Heart left ventricle (tissue), 16 donors: Measurements from ENCODE around the gene LIF. TPM values are rescaled to one million over a fixed set of nuclear protein-coding genes. Genes with fewer than 3 reads are reported as not detected.

Experiments
- ATAC-seq, 4 donors: fragments of 200-7000 bp; cut with Tn5 transposase; one replicate each; pipeline ENCODE4 v1.9.1; 2020 to 2022; ENCODE audit warnings: moderate library complexity in 4 of 4, mild to moderate bottlenecking in 3 of 4, moderate number of reproducible peaks in 1 of 4
- DNase-seq, 5 donors: peaks; one replicate each; pipeline ENCODE4 v3.0.0-alpha.2; 2020
- H3K27ac ChIP-seq, 12 donors: fragments of 200-600 bp; sonication (generic) in 4 of 12; one replicate each; pipeline versions ENCODE4 v1.5.0 to v1.8.0; 2016 to 2022; ENCODE audit warnings: mild to moderate bottlenecking in 2 of 12
- H3K27me3 ChIP-seq, 9 donors: fragments of 200-600 bp; sonication (generic) in 2 of 9; one replicate each; pipeline versions ENCODE4 v1.5.1 to v1.8.0; 2016 to 2022; ENCODE audit warnings: mild to moderate bottlenecking in 3 of 9
- H3K36me3 ChIP-seq, 9 donors: fragments of 200-600 bp; sonication (generic) in 2 of 9; one replicate each; pipeline versions ENCODE4 v1.5.0 to v1.8.0; 2018 to 2022; ENCODE audit warnings: mild to moderate bottlenecking in 2 of 9
- H3K4me1 ChIP-seq, 12 donors: fragments of 200-600 bp; sonication (generic) in 4 of 12; one replicate each; pipeline versions ENCODE4 v1.5.0 to v1.8.0; 2016 to 2022; ENCODE audit warnings: mild to moderate bottlenecking in 3 of 12
- H3K4me3 ChIP-seq, 12 donors: fragments of 200-600 bp; sonication (generic) in 4 of 12; one replicate each; pipeline versions ENCODE4 v1.5.0 to v1.8.0; 2017 to 2022; ENCODE audit warnings: mild to moderate bottlenecking in 9 of 12, moderate library complexity in 4 of 12
- H3K9me3 ChIP-seq, 12 donors: fragments of 200-600 bp; sonication (generic) in 4 of 12; one replicate each; pipeline versions ENCODE4 v1.5.0 to v1.8.0; 2016 to 2022; ENCODE audit warnings: mild to moderate bottlenecking in 1 of 12
- POLR2A ChIP-seq, 2 donors: fragments of 450-650 bp; IDR thresholded peaks; one replicate each; pipeline ENCODE4 v1.6.1; 2017; ENCODE audit warnings: antibody characterized with exemption in 2 of 2, mild to moderate bottlenecking in 2 of 2, moderate library complexity in 2 of 2
- WGBS, 4 donors: extraction: QIAGEN DNeasy Blood & Tissue Kit in 2 of 4; methylation state at CpG; one replicate each; pipeline versions ENCODE4 v1.1.5 to v1.1.7; 2013 to 2018; 5-methylcytosine and 5-hydroxymethylcytosine counted together
- intact Hi-C, 10 donors: fragments of 100-400 bp; cut with DNase I; formaldehyde crosslinking; loops; one replicate each; pipeline versions ENCODE4 v1.11.1 to v1.14.2; 2022
- long read RNA-seq, 3 donors: library from polyadenylated mRNA; unstranded; transcript quantifications; one replicate each; pipeline ENCODE4 v2.0.0, GENCODE V29; 2020 to 2021
- polyA plus RNA-seq, 2 donors: library from polyadenylated mRNA; stranded (reverse); fragments of 200-250 nt; gene quantifications; one replicate each; pipeline ENCODE4 v1.2.3, GENCODE V29; 2013
- total RNA-seq, 9 donors: library from RNA; depleted of rRNA in 2 of 9; stranded (reverse); fragments of >200 nt in 2 of 9; fragmentation: NEBNext Ultra II Directional in 3 of 9; extraction: Animal tissue kit (Norgen Biotek cat#: 25700) in 3 of 9; gene quantifications; one replicate each; pipeline versions ENCODE4 v1.1.0 to v1.2.4, GENCODE V29; 2016 to 2023
- TF ChIP-seq, protein P1 (sequence below), 12 donors: fragments of 200-600 bp; sonication (generic) in 4 of 12; IDR thresholded peaks; one replicate each; pipeline versions ENCODE4 v1.5.0 to v1.8.0; 2018 to 2022; ENCODE audit warnings: antibody characterized with exemption in 12 of 12, mild to moderate bottlenecking in 5 of 12
- donor health status: ischemic (EF 13 %, LVEDD 7.1; RV severe dilation, severe dysfunction).
- donor health status: healthy with polysubstance abuse.
- donor health status: DM: no; HTN: yes; CAD: no.
- donor health status: DM: no; HTN: no; CAD: no.
- donor health status: ischemic (EF 25% LVEDD 6.9; RV normal size, moderate dysfunction).
- donor health status: ischemic (EF 25% LVEDD 5.7; RV mildly dilated, moderate dysfunction).
- donor health status: healthy.
- donor health status: DM: yes; HTN: yes; CAD: no.
- donor health status: ischemic (EF 35%, LVEDD 5.7; RV mildly dilated, moderate dysfunction).
- donor health status: nonischemic (EF 11% LVEDD 7.7; RV severe dilation, severe dysfunction).
- donor health status: DM: yes; HTN: yes; CAD: no.
- donor health status: PGD.
- donor health status: ischemic (EF 29% LVEDD 5.4; RV normal size, mild dysfunction).
- donor health status: nonischemic (EF 23%, LVEDD 6.1; RV moderate dilation, normal function).

Gene LIF
- 10 to 100 TPM in 1 of 9 donors, 1 to 10 TPM in 1, under 1 TPM in 6, not detected in 1; 0.12 to 11.6 (median 0.70) TPM for total RNA-seq
- polyA plus RNA-seq: under 1 TPM; 0.46 to 0.78 TPM
- long read RNA-seq, donor 1: 0 reads
- long read RNA-seq, donor 2: 0 reads
- long read RNA-seq, donor 3: 0 reads

DNA sequence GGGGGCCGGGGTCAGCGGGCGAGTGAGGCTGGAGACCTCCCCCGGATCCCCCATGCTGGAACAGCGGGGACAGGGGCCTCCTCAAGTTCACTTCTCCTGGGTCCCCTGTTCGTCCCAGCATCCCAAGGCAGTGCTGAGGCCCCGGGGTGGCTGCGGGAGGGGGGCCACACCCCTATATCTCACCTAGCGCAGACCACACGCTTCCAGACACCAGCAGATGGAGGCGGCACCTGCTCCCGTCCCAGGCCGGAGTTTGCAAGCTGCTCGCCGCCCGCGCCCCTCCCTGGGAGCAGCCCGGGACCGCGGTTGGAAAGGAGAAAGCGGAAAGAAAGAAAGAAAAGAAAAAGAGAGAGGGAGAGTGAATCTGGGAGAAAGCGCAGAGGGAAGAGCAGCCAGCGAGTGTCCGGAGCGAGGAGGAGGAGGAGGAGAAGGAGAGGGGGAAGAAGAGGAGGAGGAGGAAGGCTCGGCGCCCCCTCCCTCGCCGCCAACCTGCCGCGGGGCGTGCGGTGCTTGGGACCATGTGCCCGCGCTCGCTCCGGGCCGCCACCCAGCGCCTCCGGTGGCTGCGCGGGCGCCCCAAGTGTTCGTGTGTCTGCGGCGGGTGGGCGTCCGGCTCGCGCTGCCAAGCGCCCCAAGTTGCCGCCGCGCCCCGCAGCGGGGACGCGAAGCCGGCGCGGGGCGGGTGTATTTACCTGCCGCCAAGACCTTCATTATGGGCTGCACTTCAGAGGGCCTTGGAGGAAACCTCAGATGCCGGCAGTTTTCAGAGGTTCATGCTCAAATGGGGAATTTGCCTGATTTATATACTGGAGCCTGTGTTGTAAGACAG, at the start of gene LIF:
Gene LIF, minus strand, starts transcription at position 775 of the 829 bp plus-strand sequence. Its CDS starts 64 bp downstream, at position 711.
- WGBS, 4 donors: 1 to 2% (median 1%) methylated on average over 43 to 64 of the region's 64 CpGs
- H3K36me3 ChIP-seq: no peaks in the 10 kb centered on the region
- no peak for DNase-seq
- H3K27ac ChIP-seq: peak within 1 kb of the TSS in 3 of 12 donors; percentile 22 to 64 (median 23)
- no peaks in the 10 kb centered on the region for H3K9me3 ChIP-seq
- H3K27me3 ChIP-seq: peaks cover 10 to 68% (median 31%) of the 10 kb centered on the region in 9 donors
- H3K4me3 ChIP-seq: peak within 1 kb of the TSS; percentile 0 to 62 (median 45)
- intact Hi-C loops: loop anchor here in 2 of 10 donors (5.0 kb wide), 2 partner anchors 34 to 39 kb away; no protein-coding TSS in a partner anchor
- H3K4me1 ChIP-seq: peaks cover 0 to 32% (median 12%) of the 10 kb centered on the region in 12 donors
- TF ChIP-seq, protein P1, sequence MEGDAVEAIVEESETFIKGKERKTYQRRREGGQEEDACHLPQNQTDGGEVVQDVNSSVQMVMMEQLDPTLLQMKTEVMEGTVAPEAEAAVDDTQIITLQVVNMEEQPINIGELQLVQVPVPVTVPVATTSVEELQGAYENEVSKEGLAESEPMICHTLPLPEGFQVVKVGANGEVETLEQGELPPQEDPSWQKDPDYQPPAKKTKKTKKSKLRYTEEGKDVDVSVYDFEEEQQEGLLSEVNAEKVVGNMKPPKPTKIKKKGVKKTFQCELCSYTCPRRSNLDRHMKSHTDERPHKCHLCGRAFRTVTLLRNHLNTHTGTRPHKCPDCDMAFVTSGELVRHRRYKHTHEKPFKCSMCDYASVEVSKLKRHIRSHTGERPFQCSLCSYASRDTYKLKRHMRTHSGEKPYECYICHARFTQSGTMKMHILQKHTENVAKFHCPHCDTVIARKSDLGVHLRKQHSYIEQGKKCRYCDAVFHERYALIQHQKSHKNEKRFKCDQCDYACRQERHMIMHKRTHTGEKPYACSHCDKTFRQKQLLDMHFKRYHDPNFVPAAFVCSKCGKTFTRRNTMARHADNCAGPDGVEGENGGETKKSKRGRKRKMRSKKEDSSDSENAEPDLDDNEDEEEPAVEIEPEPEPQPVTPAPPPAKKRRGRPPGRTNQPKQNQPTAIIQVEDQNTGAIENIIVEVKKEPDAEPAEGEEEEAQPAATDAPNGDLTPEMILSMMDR (IDR thresholded peaks at IDR 0.05): peak in 2 of 12 donors; percentile 8 to 16
- no peak for TF ChIP-seq POLR2A (IDR thresholded peaks at IDR 0.05)
- peak in 1 of 4 donors; percentile 27 for ATAC-seq

DNA sequence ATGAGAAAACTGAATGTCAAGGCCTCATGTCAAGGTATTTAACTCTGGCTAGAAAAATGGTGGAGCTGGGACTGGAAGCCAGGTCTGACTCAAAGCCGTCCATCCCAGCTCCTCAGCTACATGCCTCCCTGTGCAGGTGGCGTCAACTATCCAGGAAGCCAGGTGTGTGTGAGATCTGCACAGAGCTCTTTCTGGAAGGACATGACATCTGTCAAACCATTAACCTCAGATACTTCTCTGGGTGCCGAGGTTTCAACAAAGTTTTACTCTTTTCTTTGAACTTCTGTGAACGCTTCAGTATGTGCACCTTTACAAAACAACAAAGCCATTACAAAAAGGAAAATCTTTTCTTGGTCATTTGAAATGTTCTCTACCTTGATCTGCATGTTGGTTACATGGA, 49.8 kb upstream of the LIF start:
- peaks cover 0 to 100% (median 70%) of the 10 kb centered on the region in 9 donors for H3K36me3 ChIP-seq
- no peak for DNase-seq
- no peak for ATAC-seq
- 91 to 98% (median 95%) methylated on average over 4 of the region's 4 CpGs for WGBS, 4 donors
- peaks cover 8 to 47% (median 25%) of the 10 kb centered on the region in 12 donors for H3K4me1 ChIP-seq
- intact Hi-C loops: no loop called here
- no peaks in the 10 kb centered on the region for H3K27me3 ChIP-seq
- H3K27ac ChIP-seq: no peak overlapping the region
- TF ChIP-seq, protein P1 (IDR thresholded peaks at IDR 0.05): no peak
- TF ChIP-seq POLR2A (IDR thresholded peaks at IDR 0.05): no peak
- H3K4me3 ChIP-seq: no peak overlapping the region
- no peaks in the 10 kb centered on the region for H3K9me3 ChIP-seq

DNA sequence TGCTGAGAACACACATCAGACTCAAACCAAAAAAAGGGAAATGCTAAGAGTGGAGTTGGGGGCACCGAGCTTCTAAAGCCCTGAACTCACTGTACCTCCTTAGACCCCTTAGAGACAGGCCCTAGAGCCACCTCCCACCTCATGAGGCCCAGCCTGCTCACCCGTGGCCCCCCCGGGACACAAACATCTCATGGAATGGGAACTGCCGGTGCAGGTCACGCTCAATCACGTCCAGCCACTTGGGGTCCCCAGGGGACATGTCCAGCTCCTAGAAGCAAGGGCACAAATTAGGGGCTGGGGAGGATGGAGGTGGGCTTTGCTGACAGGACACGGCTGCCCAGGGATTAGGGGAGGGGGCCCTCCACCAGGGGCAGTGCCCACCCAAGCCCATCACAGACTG, 49.0 kb upstream of the LIF start:
- H3K27me3 ChIP-seq: no peaks in the 10 kb centered on the region
- H3K27ac ChIP-seq: no peak overlapping the region
- WGBS, 4 donors: 59 to 74% (median 68%) methylated on average over 2 to 7 of the region's 7 CpGs
- H3K36me3 ChIP-seq: peaks cover 0 to 93% (median 70%) of the 10 kb centered on the region in 9 donors
- DNase-seq (no peak), ATAC-seq (no peak)
- H3K4me3 ChIP-seq: no peak overlapping the region
- intact Hi-C loops: no loop called here
- peaks cover 11 to 47% (median 27%) of the 10 kb centered on the region in 12 donors for H3K4me1 ChIP-seq
- no peaks in the 10 kb centered on the region for H3K9me3 ChIP-seq
- no peak for TF ChIP-seq POLR2A (IDR thresholded peaks at IDR 0.05)
- TF ChIP-seq, protein P1 (IDR thresholded peaks at IDR 0.05): no peak

DNA sequence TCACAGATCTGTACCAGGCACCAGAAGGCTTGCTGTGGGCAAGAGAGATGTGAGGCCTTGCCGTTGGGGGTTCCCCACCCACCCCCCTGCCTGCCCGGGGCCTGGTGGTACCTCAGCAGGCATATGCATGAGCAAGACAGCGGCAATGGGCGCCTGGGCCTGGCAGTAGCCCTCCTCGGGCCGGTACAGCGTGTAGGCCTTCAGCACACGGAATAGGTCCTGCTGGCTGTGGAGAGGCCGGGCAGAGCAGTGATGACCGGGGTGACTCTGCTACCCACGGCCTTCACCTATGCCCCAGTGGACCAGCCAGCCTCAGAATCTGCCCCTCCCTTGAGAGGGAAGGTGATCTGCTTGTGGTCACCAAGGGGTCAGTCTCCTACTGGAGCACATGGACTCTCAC, 48.3 kb upstream of the LIF start:
- no peaks in the 10 kb centered on the region for H3K9me3 ChIP-seq
- ATAC-seq (no peak), DNase-seq (no peak)
- H3K4me1 ChIP-seq: peaks cover 12 to 47% (median 31%) of the 10 kb centered on the region in 12 donors
- no peaks in the 10 kb centered on the region for H3K27me3 ChIP-seq
- 93 to 98% (median 95%) methylated on average over 4 to 11 of the region's 11 CpGs for WGBS, 4 donors
- no peak for TF ChIP-seq POLR2A (IDR thresholded peaks at IDR 0.05)
- TF ChIP-seq, protein P1 (IDR thresholded peaks at IDR 0.05): no peak
- H3K4me3 ChIP-seq: no peak overlapping the region
- intact Hi-C loops: loop anchor here in 2 of 10 donors (5.0 kb wide), 2 partner anchors 32 to 47 kb away; partner anchors contain the start of gene TBC1D10A (in 1 of the 2)
- peaks cover 0 to 86% (median 64%) of the 10 kb centered on the region in 9 donors for H3K36me3 ChIP-seq
- no peak overlapping the region for H3K27ac ChIP-seq
